PC-9 (cell line): ENCODE results near the gene CENPX. TPM values are rescaled to one million over a fixed set of nuclear protein-coding genes. Genes with fewer than 3 reads are reported as not detected.

Source experiments
- BruUV-seq: library from RNA; stranded (reverse); fragments of 400-500 nt; replicated peaks from 2 replicates; lab custom pipeline; 2021; lab: Mats Ljungman, UMichigan
- CTCF ChIA-PET: fragments of 300-600 bp; sonication (Branson Sonifier 250); formaldehyde crosslinking; loops from one replicate; lab custom pipeline; 2022; ENCODE audit warnings: antibody characterized with exemption; lab: Charles Lee
- POLR2A ChIA-PET: fragments of 300-600 bp; sonication (Branson Sonifier 250); formaldehyde crosslinking; loops from one replicate; lab custom pipeline; 2022; ENCODE audit warnings: antibody characterized with exemption; ENCODE audit not compliant: unreplicated experiment; lab: Charles Lee
- DNase-seq, 2 experiments: peaks; one replicate each; pipeline versions ENCODE4 v3.0.0 to v3.0.0-alpha.2; 2015 to 2022; ENCODE audit warnings: mixed read lengths in 1 of 2
- H2AFZ ChIP-seq: fragments of 200-600 bp; sonication (generic); 2 replicates; pipeline ENCODE4 v1.8.1; 2017; ENCODE audit warnings: antibody characterized with exemption
- H3F3A ChIP-seq: fragments of 200-600 bp; sonication (generic); 2 replicates; pipeline ENCODE4 v1.8.1; 2017; ENCODE audit warnings: antibody characterized with exemption, mild to moderate bottlenecking, low read depth; ENCODE audit not compliant: insufficient read depth
- H3K27ac ChIP-seq: fragments of 200-600 bp; sonication (generic); 2 replicates; pipeline ENCODE4 v1.6.1; 2016; ENCODE audit warnings: mixed run types
- H3K27me3 ChIP-seq: fragments of 200-600 bp; sonication (generic); 2 replicates; pipeline ENCODE4 v1.6.1; 2016; ENCODE audit warnings: low read depth, mixed run types; ENCODE audit not compliant: insufficient read depth
- H3K36me3 ChIP-seq: fragments of 200-600 bp; sonication (generic); 2 replicates; pipeline ENCODE4 v1.6.1; 2016; ENCODE audit warnings: low read depth, mixed run types
- H3K4me1 ChIP-seq: fragments of 200-600 bp; sonication (generic); replicated peaks from 2 replicates; pipeline ENCODE4 v1.6.1; 2016; ENCODE audit warnings: mixed run types; ENCODE audit not compliant: insufficient read depth
- H3K4me2 ChIP-seq: fragments of 200-600 bp; sonication (generic); 2 replicates; pipeline ENCODE4 v1.6.1; 2017; ENCODE audit warnings: mixed run types
- H3K4me3 ChIP-seq: fragments of 200-600 bp; sonication (generic); 2 replicates; pipeline ENCODE4 v1.6.1; 2016; ENCODE audit warnings: mixed run types
- H3K79me2 ChIP-seq: fragments of 200-600 bp; sonication (generic); 2 replicates; pipeline ENCODE4 v1.6.1; 2017; ENCODE audit warnings: low read depth, mixed run types
- H3K9me2 ChIP-seq: fragments of 200-600 bp; sonication (generic); 2 replicates; pipeline ENCODE4 v1.8.1; 2017; ENCODE audit warnings: mild to moderate bottlenecking; ENCODE audit not compliant: insufficient read depth
- H3K9me3 ChIP-seq: fragments of 200-600 bp; sonication (generic); 2 replicates; pipeline ENCODE4 v1.8.1; 2016; ENCODE audit warnings: low read depth; ENCODE audit not compliant: insufficient read depth
- H4K20me1 ChIP-seq: fragments of 200-600 bp; sonication (generic); 2 replicates; pipeline ENCODE4 v1.8.1; 2017; ENCODE audit not compliant: insufficient read depth
- CTCF ChIP-seq: fragments of 200-600 bp; sonication (generic); conservative IDR thresholded peaks from 2 replicates; pipeline ENCODE4 v1.6.1; 2017; ENCODE audit warnings: mixed run types, antibody characterized with exemption, mild to moderate bottlenecking, moderate library complexity
- EZH2 ChIP-seq: fragments of 200-600 bp; sonication (generic); IDR thresholded peaks from 2 replicates; pipeline ENCODE4 v1.8.0; 2017; ENCODE audit warnings: antibody characterized with exemption, low read depth
- intact Hi-C: fragments of 100-400 bp; cut with micrococcal nuclease; formaldehyde crosslinking; loops from one replicate; pipeline ENCODE4 v1.10.0; 2022; ENCODE audit not compliant: unreplicated experiment
- total RNA-seq: library from RNA; stranded (reverse); gene quantifications from 2 replicates; pipeline ENCODE4 v1.2.3, GENCODE V29; 2021

Gene CENPX
- total RNA-seq, 1 experiment from 2014 or later: 132 TPM

DNA sequence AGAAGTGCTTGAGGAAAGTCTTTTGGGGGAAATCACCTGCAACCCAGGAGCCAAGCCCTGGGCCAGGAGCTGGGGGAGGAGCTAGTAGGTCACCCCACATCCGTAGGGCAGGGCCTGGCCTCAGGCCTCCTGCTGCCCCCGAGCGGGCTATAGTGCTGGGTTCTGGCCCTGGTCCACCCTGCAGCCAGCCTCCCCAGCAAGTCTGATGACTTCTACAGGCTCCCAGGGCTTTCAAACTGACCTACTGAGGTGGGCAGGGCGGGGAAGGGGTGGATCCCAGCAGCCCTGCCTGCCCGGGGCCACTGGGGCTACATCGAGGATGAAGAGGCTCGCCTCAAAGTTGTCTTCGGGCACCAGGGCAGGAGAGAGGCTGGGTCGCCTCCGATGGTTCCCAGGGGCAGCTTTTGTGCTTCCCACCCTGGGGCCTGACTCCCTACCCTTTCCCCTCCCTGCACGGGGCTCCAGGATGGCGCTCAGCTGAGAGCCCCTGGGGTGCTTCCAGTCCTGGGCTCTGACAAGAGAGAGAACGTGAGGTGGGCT is 5.0 kb downstream of the CENPX start:
- Histone ChIP-seq H3K4me2 (no peak overlapping the region), H3K9me2 (no peaks in the 10 kb centered on the region), H3K27me3 (no peaks in the 10 kb centered on the region), H3K4me3 (no peak overlapping the region), H3K4me1 (no peaks in the 10 kb centered on the region), H3K36me3 (no peaks in the 10 kb centered on the region), H3K9me3 (no peaks in the 10 kb centered on the region), H3K79me2 (peaks cover 11% of the 10 kb centered on the region; the same call in 1 of the 2 replicates), H3K27ac (no peak overlapping the region), H2AFZ (no peak overlapping the region), H3F3A (peaks cover 6% of the 10 kb centered on the region; the same call in 1 of the 2 replicates), H4K20me1 (peaks cover 5% of the 10 kb centered on the region; the same call in 1 of the 2 replicates)
- intact Hi-C loops: no loop called here
- no TSS peak for BruUV-seq
- CTCF ChIA-PET: no interaction called here
- TF ChIP-seq CTCF (no peak), EZH2 (no peak)
- no peak for DNase-seq
- POLR2A ChIA-PET: no interaction called here

DNA sequence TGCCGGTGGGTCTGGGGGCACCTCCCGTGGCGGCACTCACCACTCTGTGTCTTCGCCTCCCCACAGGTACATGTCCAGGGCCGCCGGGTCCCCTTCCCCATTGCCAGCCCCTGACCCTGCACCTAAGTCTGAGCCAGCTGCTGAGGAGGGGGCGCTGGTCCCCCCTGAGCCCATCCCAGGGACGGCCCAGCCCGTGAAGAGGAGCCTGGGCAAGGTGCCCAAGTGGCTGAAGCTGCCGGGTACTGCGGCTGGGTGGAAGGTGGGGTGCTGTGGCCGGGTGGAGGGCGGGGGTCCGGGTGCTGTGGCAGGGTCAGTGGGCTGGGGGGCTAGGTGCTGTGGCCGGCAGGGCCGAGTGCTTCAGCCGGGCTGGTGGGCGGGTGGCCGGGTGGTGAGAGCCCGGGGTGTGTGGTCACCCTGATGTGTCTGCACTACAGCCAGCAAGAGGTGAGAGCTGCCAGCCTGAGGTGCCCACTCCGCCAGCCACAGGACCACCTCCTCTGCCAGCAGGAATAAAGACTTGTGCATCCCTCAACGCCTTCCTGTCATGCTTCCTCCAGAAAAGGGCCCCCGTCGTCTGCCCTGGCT is 5.7 kb downstream of the CENPX start:
- H3K79me2 ChIP-seq: peaks cover 6% of the 10 kb centered on the region; the same call in 1 of the 2 replicates
- no TSS peak for BruUV-seq
- no peak overlapping the region for H3K4me3 ChIP-seq
- no peak overlapping the region for H2AFZ ChIP-seq
- peaks cover 6% of the 10 kb centered on the region; the same call in 1 of the 2 replicates for H3F3A ChIP-seq
- no peaks in the 10 kb centered on the region for H3K9me2 ChIP-seq
- ChIA-PET CTCF (no interaction called here), POLR2A (no interaction called here)
- H3K27me3 ChIP-seq: no peaks in the 10 kb centered on the region
- no peak for DNase-seq
- H3K27ac ChIP-seq: no peak overlapping the region
- intact Hi-C loops: no loop called here
- no peaks in the 10 kb centered on the region for H3K9me3 ChIP-seq
- H4K20me1 ChIP-seq: peaks cover 5% of the 10 kb centered on the region; the same call in 1 of the 2 replicates
- H3K4me1 ChIP-seq: no peaks in the 10 kb centered on the region
- H3K4me2 ChIP-seq: no peak overlapping the region
- no peak for TF ChIP-seq CTCF
- TF ChIP-seq EZH2: no peak
- no peaks in the 10 kb centered on the region for H3K36me3 ChIP-seq

DNA sequence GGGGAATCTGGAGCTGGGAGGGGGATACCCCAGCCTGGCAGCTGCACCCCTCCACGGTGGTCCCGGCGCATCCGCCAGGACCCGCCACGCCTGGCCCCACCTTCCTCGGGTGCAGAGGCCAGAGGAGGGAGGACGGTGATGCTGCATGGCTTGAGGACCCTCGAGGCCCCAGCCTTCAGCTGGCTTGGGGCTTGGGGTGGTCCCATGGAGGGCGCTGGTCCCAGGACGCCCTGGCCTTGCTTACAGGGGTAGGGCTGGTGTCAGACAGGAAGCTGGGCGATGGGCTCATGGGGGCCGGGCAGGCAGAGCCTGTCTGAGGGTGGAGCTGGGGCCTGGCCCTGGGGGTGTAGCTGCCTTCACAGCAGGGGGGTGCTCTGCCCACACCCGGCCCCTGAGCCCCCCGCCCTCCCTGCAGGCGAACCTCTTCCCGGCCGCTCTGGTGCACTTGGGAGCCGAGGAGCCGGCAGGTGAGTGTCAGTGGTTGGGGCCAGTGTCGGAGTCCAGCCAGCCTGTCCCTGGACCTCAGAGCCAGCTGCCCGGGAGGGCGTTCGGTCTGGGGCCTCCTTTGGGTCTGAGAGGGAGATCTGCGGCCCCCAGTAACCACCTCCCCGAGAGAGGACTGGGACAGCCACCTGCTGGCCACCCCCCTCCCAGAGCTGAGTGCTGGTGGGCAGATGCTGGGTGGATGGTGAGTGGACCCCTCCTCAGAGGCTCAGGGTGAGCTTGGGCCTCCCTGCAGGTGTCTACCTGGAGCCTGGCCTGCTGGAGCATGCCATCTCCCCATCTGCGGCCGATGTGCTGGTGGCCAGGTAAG is 6.4 kb downstream of the CENPX start:
- no peaks in the 10 kb centered on the region for H3K9me3 ChIP-seq
- TF ChIP-seq CTCF: no peak
- no peak for TF ChIP-seq EZH2
- H3K27ac ChIP-seq: no peak overlapping the region
- H3K9me2 ChIP-seq: no peaks in the 10 kb centered on the region
- no peaks in the 10 kb centered on the region for H3K79me2 ChIP-seq
- H3K4me1 ChIP-seq: no peaks in the 10 kb centered on the region
- no peak overlapping the region for H3K4me3 ChIP-seq
- peaks cover under 1% of the 10 kb centered on the region; the same call in 1 of the 2 replicates for H3F3A ChIP-seq
- H3K36me3 ChIP-seq: no peaks in the 10 kb centered on the region
- BruUV-seq: no TSS peak
- POLR2A ChIA-PET: interaction anchor here (0.6 kb wide), 1 partner anchor 381 kb away, joined by 8 read pairs; no protein-coding TSS in a partner anchor
- no peak overlapping the region for H3K4me2 ChIP-seq
- CTCF ChIA-PET: no interaction called here
- H4K20me1 ChIP-seq: peaks cover 5% of the 10 kb centered on the region; the same call in 1 of the 2 replicates
- intact Hi-C loops: no loop called here
- H3K27me3 ChIP-seq: no peaks in the 10 kb centered on the region
- H2AFZ ChIP-seq: no peak overlapping the region
- DNase-seq: no peak
